T follicular helper cell (primary cell): ENCODE results near the gene ATPAF2.

Experiments
- DNase-seq: peaks from one replicate; pipeline ENCODE4 v3.0.0-alpha.2; 2020; ENCODE audit warnings: low read depth
- total RNA-seq, 2 experiments: gene quantifications; one replicate each; lab custom pipeline; 2026; lab: John Stamatoyannopoulos, UW

The ATPAF2 gene
- 12.6 to 15.3 reads per million in 2 experiments for total RNA-seq

- DNase-seq = peak; percentile 99
Observed at GRCh38 chr17:18038861-18039534, at the start of gene ATPAF2, which contains the start of gene GID4. Gene ATPAF2, minus strand, starts transcription at chr17:18039168. Its CDS starts 155 bp downstream, at chr17:18039013. Gene GID4, plus strand, starts transcription at chr17:18039408. Its CDS starts 57 bp downstream, at chr17:18039465.

GRCh38 chr17:18087610-18088491, 48.9 kb upstream of the ATPAF2 start, which contains the start of gene DRG2:
Gene DRG2, plus strand, starts transcription at chr17:18087948. Its CDS starts 76 bp downstream, at chr17:18088024.
- DNase-seq = peak; percentile 76

- no peak for DNase-seq
Observed at GRCh38 chr17:18084256-18084655, 45.3 kb upstream of the ATPAF2 start.

GRCh38 chr17:18079543-18079942, 40.6 kb upstream of the ATPAF2 start:
- DNase-seq = no peak

GRCh38 chr17:18076936-18077335, 38.0 kb upstream of the ATPAF2 start:
- DNase-seq = no peak

GRCh38 chr17:18074566-18075272, 35.8 kb upstream of the ATPAF2 start:
- no peak for DNase-seq

- no peak for DNase-seq
Observed at GRCh38 chr17:18071751-18072150, 32.8 kb upstream of the ATPAF2 start.

GRCh38 chr17:18070861-18071340, 31.9 kb upstream of the ATPAF2 start:
- no peak for DNase-seq

GRCh38 chr17:18069101-18069500, 30.1 kb upstream of the ATPAF2 start:
- DNase-seq = no peak

- no peak for DNase-seq
Observed at GRCh38 chr17:18066866-18067265, 27.9 kb upstream of the ATPAF2 start.

GRCh38 chr17:18065546-18065945, 26.6 kb upstream of the ATPAF2 start:
- no peak for DNase-seq

GRCh38 chr17:18064053-18064452, 25.1 kb upstream of the ATPAF2 start:
- no peak for DNase-seq

GRCh38 chr17:18059283-18059682, 20.3 kb upstream of the ATPAF2 start:
- DNase-seq = no peak

- DNase-seq = no peak
Observed at GRCh38 chr17:18056214-18056613, 17.2 kb upstream of the ATPAF2 start.

- DNase-seq = no peak
Observed at GRCh38 chr17:18055597-18055996, 16.6 kb upstream of the ATPAF2 start.

GRCh38 chr17:18045691-18046350, 6.9 kb upstream of the ATPAF2 start:
- DNase-seq = no peak

- DNase-seq = no peak
Observed at GRCh38 chr17:18044609-18045008, 5.6 kb upstream of the ATPAF2 start.

GRCh38 chr17:18043491-18043890, 4.5 kb upstream of the ATPAF2 start:
- no peak for DNase-seq

GRCh38 chr17:18042983-18043382, 4.0 kb upstream of the ATPAF2 start:
- no peak for DNase-seq

- no peak for DNase-seq
Observed at GRCh38 chr17:18041776-18042175, 2.8 kb upstream of the ATPAF2 start.

GRCh38 chr17:18040261-18040858, 1.4 kb upstream of the ATPAF2 start:
- DNase-seq = no peak
